HUES6 (cell line): Measurements from ENCODE around the gene FAM118A.

Experiments used
- H3K27ac ChIP-seq: 2 replicates; pipeline ENCODE4 v1.7.0; 2013; ENCODE audit warnings: low read depth, mild to moderate bottlenecking, low read length, inconsistent platforms
- H3K27me3 ChIP-seq: 2 replicates; pipeline ENCODE4 v1.6.1; 2013; ENCODE audit warnings: low read length; ENCODE audit not compliant: control insufficient read depth, insufficient read depth
- H3K36me3 ChIP-seq: 2 replicates; pipeline ENCODE4 v1.6.1; 2013; ENCODE audit warnings: low read length; ENCODE audit not compliant: control insufficient read depth, insufficient read depth
- H3K4me1 ChIP-seq: 2 replicates; pipeline ENCODE4 v1.6.1; 2013; ENCODE audit warnings: low read length; ENCODE audit not compliant: control insufficient read depth, insufficient read depth
- H3K4me3 ChIP-seq: 2 replicates; pipeline ENCODE4 v1.5.1; 2013; ENCODE audit warnings: low read depth, low read length
- H3K9ac ChIP-seq: one replicate; pipeline ENCODE4 v1.6.1; 2013; ENCODE audit warnings: mild to moderate bottlenecking, low read length
- H3K9me3 ChIP-seq: 2 replicates; pipeline ENCODE4 v1.6.1; 2013; ENCODE audit warnings: low read depth, low read length; ENCODE audit not compliant: control insufficient read depth, insufficient read depth

The FAM118A gene

GRCh38 chr22:45334528-45334927 lies 24.8 kb downstream of the FAM118A start:
- Histone ChIP-seq H3K27me3 (no peaks in the 10 kb centered on the region), H3K4me3 (no peak overlapping the region), H3K27ac (no peak overlapping the region), H3K9me3 (no peaks in the 10 kb centered on the region), H3K36me3 (peaks cover 59% of the 10 kb centered on the region), H3K9ac (no peak overlapping the region), H3K4me1 (no peaks in the 10 kb centered on the region)

GRCh38 chr22:45335021-45335818 lies 25.5 kb downstream of the FAM118A start:
- Histone ChIP-seq H3K36me3 (peaks cover 60% of the 10 kb centered on the region), H3K27ac (no peak overlapping the region), H3K9ac (no peak overlapping the region), H3K9me3 (no peaks in the 10 kb centered on the region), H3K4me3 (no peak overlapping the region), H3K4me1 (no peaks in the 10 kb centered on the region), H3K27me3 (no peaks in the 10 kb centered on the region)

DNA sequence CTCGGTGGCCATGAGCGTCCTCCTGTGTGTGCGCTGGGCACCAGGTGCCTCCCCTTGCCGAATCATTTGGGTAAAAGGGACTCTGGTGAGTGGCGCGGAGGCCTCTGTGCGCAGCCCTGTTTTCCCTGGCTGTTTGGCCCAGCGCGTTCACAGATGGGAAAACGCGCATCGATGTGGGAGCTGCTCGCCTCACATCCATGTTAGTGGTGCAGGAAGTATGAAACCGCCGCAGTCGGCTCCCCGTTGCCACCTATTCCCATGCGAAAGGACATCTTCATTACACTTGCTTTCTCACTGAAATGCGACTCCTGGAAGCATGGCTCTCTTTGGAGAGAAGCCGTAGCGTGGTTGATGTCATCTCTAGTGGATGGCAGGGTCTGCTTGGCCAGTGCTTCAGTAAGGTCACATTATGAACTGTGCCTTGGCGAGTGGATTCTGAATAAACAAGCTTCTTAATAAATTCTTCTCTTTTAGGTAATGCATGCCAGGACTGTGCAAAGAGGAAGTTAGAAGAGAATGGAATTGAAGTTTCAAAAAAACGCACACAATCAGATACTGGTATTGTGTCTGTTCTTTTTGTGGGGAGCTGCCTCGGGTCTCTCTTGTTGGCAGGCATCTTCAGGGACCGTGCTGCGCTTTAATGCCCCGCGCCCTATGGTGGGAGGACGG lies 26.3 kb downstream of the FAM118A start:
- Histone ChIP-seq H3K27ac (no peak overlapping the region), H3K9me3 (no peaks in the 10 kb centered on the region), H3K27me3 (no peaks in the 10 kb centered on the region), H3K4me1 (no peaks in the 10 kb centered on the region), H3K4me3 (no peak overlapping the region), H3K36me3 (peaks cover 58% of the 10 kb centered on the region), H3K9ac (no peak overlapping the region)

DNA sequence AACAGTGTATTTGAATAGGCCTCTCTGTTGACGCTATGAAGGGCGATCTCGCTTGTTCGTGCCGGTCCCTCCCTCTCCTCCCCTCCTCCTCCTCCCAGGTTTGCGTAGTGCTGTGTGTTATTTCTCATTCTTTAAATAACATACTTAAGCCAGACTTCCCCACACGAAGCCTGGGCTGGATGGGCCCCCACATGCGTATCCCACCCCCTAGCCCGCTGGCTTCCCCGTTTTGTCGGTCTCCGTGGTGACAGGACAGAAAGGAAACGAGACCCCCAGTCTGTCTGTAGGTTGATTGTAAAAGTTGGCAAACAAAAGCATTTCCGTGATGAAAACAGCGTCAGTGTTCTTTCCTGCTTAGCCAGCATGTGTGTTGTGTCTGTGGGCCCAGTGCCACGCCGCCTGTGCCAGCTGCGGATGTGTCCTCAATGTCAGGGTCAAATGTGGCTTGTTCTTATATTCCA lies 27.3 kb downstream of the FAM118A start:
- Histone ChIP-seq H3K9me3 (no peaks in the 10 kb centered on the region), H3K4me3 (no peak overlapping the region), H3K36me3 (peaks cover 57% of the 10 kb centered on the region), H3K9ac (no peak overlapping the region), H3K27me3 (no peaks in the 10 kb centered on the region), H3K27ac (no peak overlapping the region), H3K4me1 (no peaks in the 10 kb centered on the region)

GRCh38 chr22:45337536-45337935 lies 27.8 kb downstream of the FAM118A start:
- H3K36me3 ChIP-seq = peaks cover 55% of the 10 kb centered on the region
- no peak overlapping the region for H3K4me3 ChIP-seq
- H3K4me1 ChIP-seq = no peaks in the 10 kb centered on the region
- no peaks in the 10 kb centered on the region for H3K27me3 ChIP-seq
- H3K9ac ChIP-seq = no peak overlapping the region
- no peaks in the 10 kb centered on the region for H3K9me3 ChIP-seq
- H3K27ac ChIP-seq = no peak overlapping the region

- no peak overlapping the region for H3K4me3 ChIP-seq
- H3K36me3 ChIP-seq = peaks cover 52% of the 10 kb centered on the region
Measured at GRCh38 chr22:45338795-45339194, 29.1 kb downstream of the FAM118A start.

GRCh38 chr22:45340323-45340722 lies 30.6 kb downstream of the FAM118A start:
- no peak overlapping the region for H3K4me3 ChIP-seq
- peaks cover 47% of the 10 kb centered on the region for H3K36me3 ChIP-seq
- H3K9ac ChIP-seq = no peak overlapping the region

More at GRCh38 chr22:45338795-45339194, 29.1 kb downstream of the FAM118A start:
- H3K27ac ChIP-seq = no peak overlapping the region
- no peak overlapping the region for H3K9ac ChIP-seq
- no peaks in the 10 kb centered on the region for H3K4me1 ChIP-seq
- H3K27me3 ChIP-seq = no peaks in the 10 kb centered on the region
- H3K9me3 ChIP-seq = no peaks in the 10 kb centered on the region

GRCh38 chr22:45341498-45341897 lies 31.8 kb downstream of the FAM118A start:
- peaks cover 35% of the 10 kb centered on the region for H3K36me3 ChIP-seq

More at GRCh38 chr22:45340323-45340722, 30.6 kb downstream of the FAM118A start:
- Histone ChIP-seq H3K27me3 (no peaks in the 10 kb centered on the region), H3K4me1 (no peaks in the 10 kb centered on the region), H3K9me3 (no peaks in the 10 kb centered on the region), H3K27ac (no peak overlapping the region)

DNA sequence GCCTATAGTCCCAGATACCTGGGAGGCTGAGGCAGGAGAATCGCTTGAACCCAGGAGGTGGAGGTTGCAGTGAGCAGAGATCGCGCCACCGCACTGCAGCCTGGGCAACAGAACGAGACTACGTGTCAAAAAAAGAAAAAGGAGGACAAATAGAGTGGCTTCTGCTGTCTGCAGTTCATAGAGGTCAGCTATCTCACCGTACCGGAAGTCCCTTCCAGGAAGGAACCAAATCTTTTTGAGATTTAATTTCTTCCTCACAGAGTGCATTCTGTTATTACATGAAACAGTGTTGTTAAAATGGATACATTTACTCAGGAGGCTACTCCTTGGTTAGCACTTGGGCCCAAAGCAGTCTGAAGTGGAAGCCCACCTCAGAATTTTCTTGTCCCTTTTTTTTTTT lies 33.4 kb downstream of the FAM118A start:
- Histone ChIP-seq H3K9ac (no peak overlapping the region), H3K4me3 (no peak overlapping the region), H3K36me3 (peaks cover 26% of the 10 kb centered on the region), H3K27me3 (no peaks in the 10 kb centered on the region), H3K4me1 (no peaks in the 10 kb centered on the region), H3K27ac (no peak overlapping the region), H3K9me3 (no peaks in the 10 kb centered on the region)

More at GRCh38 chr22:45341498-45341897, 31.8 kb downstream of the FAM118A start:
- Histone ChIP-seq H3K9ac (no peak overlapping the region), H3K4me3 (no peak overlapping the region), H3K27me3 (no peaks in the 10 kb centered on the region), H3K27ac (no peak overlapping the region), H3K9me3 (no peaks in the 10 kb centered on the region), H3K4me1 (no peaks in the 10 kb centered on the region)

GRCh38 chr22:45344334-45344733 lies 34.6 kb downstream of the FAM118A start:
- peaks cover 25% of the 10 kb centered on the region for H3K36me3 ChIP-seq
- no peak overlapping the region for H3K4me3 ChIP-seq
- no peaks in the 10 kb centered on the region for H3K27me3 ChIP-seq
- no peak overlapping the region for H3K27ac ChIP-seq
- no peaks in the 10 kb centered on the region for H3K4me1 ChIP-seq
- no peaks in the 10 kb centered on the region for H3K9me3 ChIP-seq
- H3K9ac ChIP-seq = no peak overlapping the region

GRCh38 chr22:45349916-45350315 lies 40.2 kb downstream of the FAM118A start:
- no peaks in the 10 kb centered on the region for H3K27me3 ChIP-seq
- no peaks in the 10 kb centered on the region for H3K36me3 ChIP-seq
- no peaks in the 10 kb centered on the region for H3K4me1 ChIP-seq

More at GRCh38 chr22:45349916-45350315, 40.2 kb downstream of the FAM118A start:
- Histone ChIP-seq H3K9ac (no peak overlapping the region), H3K4me3 (no peak overlapping the region), H3K27ac (no peak overlapping the region), H3K9me3 (no peaks in the 10 kb centered on the region)
